ENCODE results near the gene EGFR. TPM values are rescaled to one million over a fixed set of nuclear protein-coding genes. Genes with fewer than 3 reads are reported as not detected.

Gene EGFR
- total RNA-seq, 6 experiments from 2014 or later: 59.3 to 127 (median 93.7) TPM

DNA sequence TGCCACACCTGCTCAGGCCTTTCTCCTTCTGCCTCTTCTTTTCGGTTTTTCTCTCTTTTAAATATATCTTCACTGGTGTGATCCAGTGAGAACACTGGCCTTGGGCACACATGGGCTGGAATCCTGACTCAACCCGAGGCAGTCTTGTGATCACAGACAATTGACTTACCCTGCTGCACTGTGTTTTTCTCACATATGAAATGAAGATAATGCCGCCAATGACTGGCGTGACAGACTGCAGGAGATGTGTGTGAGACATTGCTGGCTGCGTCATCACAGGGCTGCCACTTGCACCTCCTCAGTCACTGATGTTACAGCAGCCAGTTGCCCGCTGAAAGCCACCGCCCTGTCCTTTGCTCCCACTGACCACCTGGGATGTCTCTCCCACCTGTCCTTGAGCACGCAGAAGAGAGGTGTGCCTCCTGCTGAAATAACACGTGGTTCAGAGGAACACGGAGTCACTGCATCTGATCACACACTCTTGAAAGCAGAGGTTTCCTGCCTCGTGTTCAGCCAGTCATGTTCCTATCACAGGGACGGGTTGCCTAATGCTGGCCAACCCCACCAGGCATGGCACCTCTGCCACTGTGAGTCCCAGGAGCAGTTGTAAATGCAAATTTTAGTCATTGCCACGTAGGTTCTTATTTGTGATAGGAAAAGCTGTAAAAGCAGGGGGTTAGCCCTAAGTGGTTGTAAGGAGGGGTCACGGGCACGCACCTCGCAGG, 221.8 kb downstream of the EGFR start:
- H3K36me3 ChIP-seq: no peaks in the 10 kb centered on the region
- 82% methylated on average over 7 of the region's 16 CpGs for WGBS (ENCODE audit: insufficient coverage, low coverage, low lambda C conversion rate, missing lambda C conversion rate)
- no peak for ATAC-seq
- H3K27ac ChIP-seq: no peak overlapping the region
- no peak for DNase-seq
- H3K9me3 ChIP-seq: no peaks in the 10 kb centered on the region
- no peak overlapping the region for H3K4me3 ChIP-seq
- H3K4me1 ChIP-seq: no peaks in the 10 kb centered on the region
- TF ChIP-seq, protein P1, sequence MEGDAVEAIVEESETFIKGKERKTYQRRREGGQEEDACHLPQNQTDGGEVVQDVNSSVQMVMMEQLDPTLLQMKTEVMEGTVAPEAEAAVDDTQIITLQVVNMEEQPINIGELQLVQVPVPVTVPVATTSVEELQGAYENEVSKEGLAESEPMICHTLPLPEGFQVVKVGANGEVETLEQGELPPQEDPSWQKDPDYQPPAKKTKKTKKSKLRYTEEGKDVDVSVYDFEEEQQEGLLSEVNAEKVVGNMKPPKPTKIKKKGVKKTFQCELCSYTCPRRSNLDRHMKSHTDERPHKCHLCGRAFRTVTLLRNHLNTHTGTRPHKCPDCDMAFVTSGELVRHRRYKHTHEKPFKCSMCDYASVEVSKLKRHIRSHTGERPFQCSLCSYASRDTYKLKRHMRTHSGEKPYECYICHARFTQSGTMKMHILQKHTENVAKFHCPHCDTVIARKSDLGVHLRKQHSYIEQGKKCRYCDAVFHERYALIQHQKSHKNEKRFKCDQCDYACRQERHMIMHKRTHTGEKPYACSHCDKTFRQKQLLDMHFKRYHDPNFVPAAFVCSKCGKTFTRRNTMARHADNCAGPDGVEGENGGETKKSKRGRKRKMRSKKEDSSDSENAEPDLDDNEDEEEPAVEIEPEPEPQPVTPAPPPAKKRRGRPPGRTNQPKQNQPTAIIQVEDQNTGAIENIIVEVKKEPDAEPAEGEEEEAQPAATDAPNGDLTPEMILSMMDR (IDR thresholded peaks at IDR 0.05): no peak
- no peak for TF ChIP-seq POLR2A (IDR thresholded peaks at IDR 0.05)
- intact Hi-C loops (cut with DNase I): no loop called here
- H3K27me3 ChIP-seq: no peaks in the 10 kb centered on the region

DNA sequence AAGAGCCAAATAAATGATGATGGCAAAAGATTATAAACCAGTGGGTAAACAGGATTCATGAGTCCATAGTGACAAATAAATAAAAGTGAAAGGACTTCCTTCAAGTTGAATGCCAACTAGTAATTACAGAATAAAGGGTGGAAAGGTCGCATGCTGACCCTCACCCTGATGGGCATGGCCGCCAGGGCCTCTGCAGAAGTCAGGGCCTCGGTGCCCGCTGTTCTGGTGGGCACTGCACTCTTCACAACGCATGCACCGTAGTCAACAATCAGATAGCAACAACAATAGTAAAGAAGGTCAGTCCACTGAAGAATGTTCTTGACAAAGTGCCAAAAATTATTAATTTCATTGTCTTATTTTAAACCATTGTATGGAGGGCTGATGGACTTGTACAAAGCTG, 223.1 kb downstream of the EGFR start:
- H3K9me3 ChIP-seq: no peaks in the 10 kb centered on the region
- H3K36me3 ChIP-seq: no peaks in the 10 kb centered on the region
- ATAC-seq (peak in 1 of 4 donors; percentile 25), DNase-seq (no peak)
- TF ChIP-seq POLR2A (IDR thresholded peaks at IDR 0.05): no peak
- TF ChIP-seq, protein P1 (IDR thresholded peaks at IDR 0.05): no peak
- H3K27ac ChIP-seq: no peak overlapping the region
- no peaks in the 10 kb centered on the region for H3K4me1 ChIP-seq
- no peak overlapping the region for H3K4me3 ChIP-seq
- intact Hi-C loops (cut with DNase I): no loop called here
- 73% methylated on average over 6 of the region's 6 CpGs for WGBS (ENCODE audit: insufficient coverage, low coverage, low lambda C conversion rate, missing lambda C conversion rate)
- H3K27me3 ChIP-seq: no peaks in the 10 kb centered on the region

DNA sequence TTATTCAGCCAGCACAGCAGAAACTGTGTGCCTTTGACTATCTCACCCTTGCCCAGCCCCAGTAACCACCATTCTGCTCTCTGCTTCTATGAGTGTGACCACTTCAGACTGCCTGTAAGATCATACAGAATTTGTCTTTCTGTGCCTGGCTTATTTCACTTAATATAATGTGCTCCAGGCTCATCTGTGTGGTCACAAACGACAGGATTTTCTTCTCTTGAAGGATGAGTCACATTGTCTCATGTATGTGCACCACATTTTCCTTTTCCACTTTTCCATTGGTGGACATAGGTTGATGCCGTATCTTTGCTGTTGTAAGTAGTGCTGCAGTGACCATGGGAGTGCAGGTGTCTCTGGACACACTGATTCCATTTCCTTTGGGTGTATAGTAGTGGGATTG, 223.8 kb downstream of the EGFR start:
- Histone ChIP-seq H3K4me1 (no peaks in the 10 kb centered on the region), H3K27me3 (no peaks in the 10 kb centered on the region), H3K4me3 (no peak overlapping the region), H3K9me3 (no peaks in the 10 kb centered on the region), H3K36me3 (no peaks in the 10 kb centered on the region), H3K27ac (no peak overlapping the region)
- ATAC-seq (no peak), DNase-seq (no peak)
- WGBS (ENCODE audit: insufficient coverage, low coverage, low lambda C conversion rate, missing lambda C conversion rate): 72% methylated on average over 2 of the region's 2 CpGs
- no peak for TF ChIP-seq POLR2A (IDR thresholded peaks at IDR 0.05)
- TF ChIP-seq, protein P1 (IDR thresholded peaks at IDR 0.05): no peak
- intact Hi-C loops (cut with DNase I): no loop called here

DNA sequence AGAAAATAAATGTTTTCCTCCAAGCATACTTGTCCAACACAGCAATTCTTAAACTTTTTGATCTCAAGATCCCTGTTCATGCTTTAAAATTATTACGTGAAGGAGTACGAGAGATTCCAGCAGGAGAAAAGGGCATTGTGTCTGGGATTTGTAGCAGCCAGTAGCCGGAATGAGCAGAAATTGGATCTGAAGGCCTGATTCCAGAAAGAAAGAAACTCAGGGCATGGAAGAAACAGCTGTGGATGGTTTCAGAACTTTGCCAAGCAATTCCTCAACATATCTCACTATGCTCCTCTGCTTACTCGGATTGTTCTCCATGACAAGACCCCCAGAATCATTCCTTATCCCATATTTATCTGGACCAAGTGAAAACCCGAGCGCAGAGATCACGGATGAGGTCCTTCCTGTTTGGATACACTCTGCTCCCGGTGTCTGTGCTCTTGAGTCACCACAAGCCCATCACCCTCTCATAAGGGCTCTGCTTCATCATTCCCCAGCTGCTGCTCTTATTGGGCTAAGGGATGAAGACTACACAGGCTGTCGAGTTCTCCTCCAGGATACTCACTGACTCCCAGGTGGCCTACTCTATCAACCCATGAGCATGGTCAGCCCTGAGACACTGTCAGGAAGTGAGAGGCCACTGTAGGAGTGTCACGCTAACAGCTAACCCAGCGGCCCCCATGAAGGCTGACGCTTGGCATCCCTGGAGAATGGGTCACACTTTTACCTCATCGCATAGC, 225.4 kb downstream of the EGFR start:
- no peaks in the 10 kb centered on the region for H3K27me3 ChIP-seq
- DNase-seq (no peak), ATAC-seq (no peak)
- no peak for TF ChIP-seq POLR2A (IDR thresholded peaks at IDR 0.05)
- TF ChIP-seq, protein P1 (IDR thresholded peaks at IDR 0.05): no peak
- H3K4me1 ChIP-seq: no peaks in the 10 kb centered on the region
- intact Hi-C loops (cut with DNase I): no loop called here
- H3K36me3 ChIP-seq: no peaks in the 10 kb centered on the region
- WGBS (ENCODE audit: insufficient coverage, low coverage, low lambda C conversion rate, missing lambda C conversion rate): 75% methylated on average over 8 of the region's 13 CpGs
- no peaks in the 10 kb centered on the region for H3K9me3 ChIP-seq
- no peak overlapping the region for H3K4me3 ChIP-seq
- no peak overlapping the region for H3K27ac ChIP-seq

Measured in right lobe of liver (tissue), 6 donors.